Gastroesophageal sphincter (tissue), 3 donors: ENCODE data around the gene PDLIM5.

ENCODE experiments used
- CTCF ChIP-seq, 4 experiments: fragments of 200-600 bp in 2 of 4; fragments of 450-650 bp in 2 of 4; sonication (generic) in 1 of 4; IDR thresholded peaks; one replicate each; pipeline ENCODE4 v1.5.1; 2017 to 2019; ENCODE audit warnings: antibody characterized with exemption in 4 of 4, mild to moderate bottlenecking in 2 of 4, moderate library complexity in 2 of 4
- POLR2A ChIP-seq, 2 donors: fragments of 450-650 bp; IDR thresholded peaks; one replicate each; pipeline ENCODE4 v1.6.1; 2017; ENCODE audit warnings: antibody characterized with exemption in 2 of 2, mild to moderate bottlenecking in 2 of 2, moderate library complexity in 1 of 2

GRCh38 chr4:94537921-94538628 lies 86.3 kb downstream of the PDLIM5 start:
- no peak for TF ChIP-seq CTCF (IDR thresholded peaks at IDR 0.05)
- TF ChIP-seq POLR2A (IDR thresholded peaks at IDR 0.05): no peak
